Activated CD8-positive, alpha-beta T cell treated with anti-CD3 and anti-CD28 coated beads for 36 hours (primary cell): ENCODE results near the gene ZNF318. TPM values are rescaled to one million over a fixed set of nuclear protein-coding genes. Genes with fewer than 3 reads are reported as not detected.

Source experiments
- ATAC-seq: fragments of 200-7000 bp; cut with Tn5 transposase; one replicate; pipeline ENCODE4 v1.10.0; 2021; ENCODE audit warnings: mild to moderate bottlenecking, moderate library complexity
- CTCF ChIA-PET: fragments of 350-600 bp; sonication (Branson Sonifier 250); formaldehyde crosslinking; loops from one replicate; lab custom pipeline; 2021; ENCODE audit warnings: antibody characterized with exemption; lab: Charles Lee
- POLR2A ChIA-PET: fragments of 350-600 bp; sonication (Branson Sonifier 250); formaldehyde crosslinking; loops from one replicate; lab custom pipeline; 2021; ENCODE audit warnings: antibody characterized with exemption; lab: Charles Lee
- DNase-seq: peaks from one replicate; pipeline ENCODE4 v3.0.0-alpha.2; 2020
- H3K27ac Mint-ChIP-seq: one replicate; pipeline ENCODE4 v1.8.0; 2021; ENCODE audit warnings: mild to moderate bottlenecking, mixed read lengths
- H3K27me3 Mint-ChIP-seq: one replicate; pipeline ENCODE4 v1.8.0; 2021; ENCODE audit warnings: mixed read lengths
- H3K36me3 Mint-ChIP-seq: one replicate; pipeline ENCODE4 v1.8.0; 2021; ENCODE audit warnings: low read depth, mixed read lengths
- H3K4me1 Mint-ChIP-seq: one replicate; pipeline ENCODE4 v1.8.0; 2021; ENCODE audit warnings: low read depth, mixed read lengths
- H3K4me3 Mint-ChIP-seq: one replicate; pipeline ENCODE4 v1.8.0; 2021; ENCODE audit warnings: mild to moderate bottlenecking, moderate library complexity, mixed read lengths
- H3K9me3 Mint-ChIP-seq: one replicate; pipeline ENCODE4 v1.8.0; 2021; ENCODE audit warnings: mixed read lengths
- CTCF ChIP-seq: fragments of 200-600 bp; IDR thresholded peaks from one replicate; pipeline ENCODE4 v1.8.0; 2022; ENCODE audit warnings: antibody characterized with exemption, mild to moderate bottlenecking
- intact Hi-C: fragments of 100-400 bp; cut with micrococcal nuclease; formaldehyde crosslinking; loops from one replicate; pipeline ENCODE4 v1.10.0; 2022
- total RNA-seq, 2 experiments: library from RNA; stranded (reverse); gene quantifications; one replicate each; pipeline ENCODE4 v1.2.3, GENCODE V29; 2021

ZNF318 gene
- total RNA-seq, 2 experiments from 2014 or later, result 13.1 to 13.5 TPM

- H3K4me3 Mint-ChIP-seq, result no peak overlapping the region
- ChIA-PET CTCF (interaction anchor here (1.3 to 2.6 kb wide), 3 partner anchors 22 to 211 kb away, joined by 3 to 10 read pairs (median 8); no protein-coding TSS in a partner anchor), POLR2A (interaction anchor here (0.9 kb wide), 1 partner anchor 66 kb away, joined by 3 read pairs; the partner anchor contains the start of gene DNPH1)
- H3K4me1 Mint-ChIP-seq, result no peaks in the 10 kb centered on the region
- no peak for DNase-seq
- H3K9me3 Mint-ChIP-seq, result no peaks in the 10 kb centered on the region
- no peaks in the 10 kb centered on the region for H3K36me3 Mint-ChIP-seq
- intact Hi-C loops, result no loop called here
- H3K27ac Mint-ChIP-seq, result no peak overlapping the region
- peaks cover 2% of the 10 kb centered on the region for H3K27me3 Mint-ChIP-seq
- no peak for TF ChIP-seq CTCF
- no peak for ATAC-seq
These were observed 74.0 kb downstream of the ZNF318 start for GRCh38 chr6:43295456-43295855.

- Mint-ChIP-seq H3K4me1 (no peaks in the 10 kb centered on the region), H3K4me3 (no peak overlapping the region), H3K27ac (no peak overlapping the region), H3K9me3 (no peaks in the 10 kb centered on the region), H3K27me3 (peaks cover 2% of the 10 kb centered on the region), H3K36me3 (no peaks in the 10 kb centered on the region)
- TF ChIP-seq CTCF, result no peak
- ChIA-PET CTCF (no interaction called here), POLR2A (no interaction called here)
- no peak for DNase-seq
- ATAC-seq, result no peak
- intact Hi-C loops, result no loop called here
These were observed 74.9 kb downstream of the ZNF318 start for GRCh38 chr6:43294536-43294935.

GRCh38 chr6:43293698-43294097 is 75.7 kb downstream of the ZNF318 start:
- no peak overlapping the region for H3K4me3 Mint-ChIP-seq
- H3K9me3 Mint-ChIP-seq, result no peaks in the 10 kb centered on the region
- ChIA-PET CTCF (interaction anchor here (1.1 kb wide), 1 partner anchor 104 kb away, joined by 4 read pairs; no protein-coding TSS in a partner anchor), POLR2A (no interaction called here)
- intact Hi-C loops, result no loop called here
- H3K36me3 Mint-ChIP-seq, result no peaks in the 10 kb centered on the region
- ATAC-seq, result no peak
- DNase-seq, result no peak
- no peaks in the 10 kb centered on the region for H3K4me1 Mint-ChIP-seq
- H3K27me3 Mint-ChIP-seq, result peaks cover under 1% of the 10 kb centered on the region
- no peak for TF ChIP-seq CTCF
- H3K27ac Mint-ChIP-seq, result no peak overlapping the region

GRCh38 chr6:43292763-43293318 is 76.6 kb downstream of the ZNF318 start:
- H3K4me1 Mint-ChIP-seq, result no peaks in the 10 kb centered on the region
- no peak for ATAC-seq
- H3K36me3 Mint-ChIP-seq, result no peaks in the 10 kb centered on the region
- ChIA-PET CTCF (interaction anchor here (1.1 kb wide), 1 partner anchor 105 kb away, joined by 4 read pairs; no protein-coding TSS in a partner anchor), POLR2A (no interaction called here)
- intact Hi-C loops, result no loop called here
- no peaks in the 10 kb centered on the region for H3K9me3 Mint-ChIP-seq
- H3K27ac Mint-ChIP-seq, result no peak overlapping the region
- no peak for TF ChIP-seq CTCF
- DNase-seq, result no peak
- no peaks in the 10 kb centered on the region for H3K27me3 Mint-ChIP-seq
- H3K4me3 Mint-ChIP-seq, result no peak overlapping the region

GRCh38 chr6:43292341-43292740 is 77.1 kb downstream of the ZNF318 start:
- Mint-ChIP-seq H3K4me1 (no peaks in the 10 kb centered on the region), H3K4me3 (no peak overlapping the region), H3K27ac (no peak overlapping the region), H3K27me3 (peaks cover 3% of the 10 kb centered on the region), H3K36me3 (no peaks in the 10 kb centered on the region), H3K9me3 (no peaks in the 10 kb centered on the region)
- ATAC-seq (no peak), DNase-seq (no peak)
- no peak for TF ChIP-seq CTCF
- POLR2A ChIA-PET, result no interaction called here
- CTCF ChIA-PET, result interaction anchor here (1.1 kb wide), 1 partner anchor 105 kb away, joined by 4 read pairs; no protein-coding TSS in a partner anchor
- intact Hi-C loops, result no loop called here
